GM13976 (cell line): ENCODE results near the gene ZNF385D.

ENCODE experiments used
- DNase-seq: peaks from one replicate; pipeline ENCODE4 v3.0.0; 2012; ENCODE audit warnings: low spot score
- CTCF ChIP-seq: IDR thresholded peaks from 2 replicates; pipeline ENCODE4 v1.5.1; 2012; ENCODE audit warnings: borderline replicate concordance, mild to moderate bottlenecking; ENCODE audit not compliant: insufficient read depth; ENCODE audit errors: extremely low read depth, missing control alignments, control extremely low read depth
- in situ Hi-C: fragments of 300-500 bp; cut with MboI; formaldehyde crosslinking; loops from one replicate; pipeline ENCODE4 v1.12.0; 2022; ENCODE audit warnings: low sequenced_read_pairs, mixed read lengths, inconsistent platforms; ENCODE audit not compliant: unreplicated experiment

The ZNF385D gene

DNA sequence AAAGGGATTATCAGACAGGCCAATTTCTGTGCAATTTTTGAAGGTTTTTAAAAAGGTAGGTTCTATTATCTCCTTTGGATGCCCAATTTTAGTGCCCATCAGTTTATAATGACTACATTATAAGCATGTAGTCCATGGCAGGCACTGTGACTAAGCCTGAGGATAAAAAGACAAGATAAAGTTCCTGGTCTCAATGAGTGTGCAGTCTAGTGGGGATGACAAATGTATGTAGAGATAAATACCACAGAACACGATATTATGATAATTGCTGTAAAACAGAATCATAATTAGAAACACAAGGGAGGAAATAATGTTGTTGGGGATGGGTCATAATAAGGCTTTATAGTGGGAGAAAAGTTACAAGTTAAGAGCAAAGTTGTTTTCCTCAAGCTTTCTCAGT lies 163.1 kb downstream of the ZNF385D start:
- in situ Hi-C loops = no loop called here
- DNase-seq = no peak
- no peak for TF ChIP-seq CTCF

DNA sequence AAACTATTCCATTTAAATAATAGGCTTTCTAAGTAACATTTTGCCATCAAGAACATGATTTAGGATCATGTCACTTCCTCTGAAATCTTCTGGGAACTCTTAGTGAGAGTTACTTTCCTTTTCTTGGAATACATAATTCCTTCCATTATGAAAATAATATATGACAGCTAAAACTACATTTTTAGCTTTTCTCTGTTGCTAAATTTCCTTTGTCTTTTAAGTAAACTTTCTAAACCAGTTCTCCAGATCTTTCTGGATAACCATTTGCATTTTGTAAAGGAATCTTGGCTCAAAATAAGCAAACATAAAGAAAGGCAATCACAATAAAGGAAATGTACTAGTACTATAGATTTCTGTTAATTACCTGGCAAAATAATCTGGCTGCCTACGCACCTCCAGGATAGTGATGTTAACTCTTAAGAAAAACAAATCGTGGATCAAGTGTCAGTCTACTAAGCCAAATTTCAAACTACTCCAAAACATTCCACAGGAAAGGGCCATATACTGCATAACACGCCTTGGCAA lies 165.7 kb downstream of the ZNF385D start:
- in situ Hi-C loops = no loop called here
- no peak for DNase-seq
- no peak for TF ChIP-seq CTCF

- DNase-seq = no peak
- no peak for TF ChIP-seq CTCF
- in situ Hi-C loops = no loop called here
These were observed 177.7 kb downstream of the ZNF385D start for GRCh38 chr3:21573291-21573690.

DNA sequence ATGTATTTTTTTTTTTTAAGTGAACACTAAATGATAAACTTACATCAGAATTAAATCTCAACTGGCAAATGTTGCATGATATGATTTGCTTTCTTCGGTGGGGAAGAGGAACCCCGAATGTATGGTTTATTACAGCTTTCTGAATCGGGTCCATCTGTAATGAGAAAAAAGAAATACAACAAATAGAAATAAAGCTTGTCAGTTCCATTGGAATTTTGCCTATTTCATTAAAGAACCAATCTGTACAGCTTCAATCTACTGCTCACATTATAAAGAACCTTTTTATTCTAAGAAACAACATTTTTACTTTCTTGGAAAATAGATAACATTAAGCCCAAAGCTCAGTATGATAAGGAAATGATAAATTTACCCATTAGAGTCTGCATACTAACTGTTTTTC lies 186.5 kb downstream of the ZNF385D start:
- DNase-seq = no peak
- no peak for TF ChIP-seq CTCF
- in situ Hi-C loops = no loop called here

- no peak for TF ChIP-seq CTCF
- in situ Hi-C loops = no loop called here
- no peak for DNase-seq
These were observed 188.8 kb downstream of the ZNF385D start for GRCh38 chr3:21562243-21562642.

DNA sequence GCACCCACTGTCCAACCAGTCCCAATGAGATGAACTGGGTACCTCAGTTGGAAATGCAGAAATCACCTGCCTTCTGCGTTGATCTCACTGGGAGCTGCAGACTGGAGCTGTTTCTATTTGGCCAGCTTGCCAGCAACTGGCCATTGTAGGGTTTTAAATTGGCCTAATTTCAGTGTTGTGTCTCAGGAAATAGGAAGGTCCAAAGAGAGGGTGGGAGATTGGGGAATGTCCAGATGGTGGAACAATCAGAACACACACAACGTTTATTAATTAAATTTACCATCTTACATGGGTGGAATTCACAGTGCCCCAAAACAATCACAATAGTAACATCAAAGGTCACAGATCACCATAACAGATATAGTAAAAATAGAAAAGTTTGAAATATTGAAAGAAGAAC lies 189.5 kb downstream of the ZNF385D start:
- TF ChIP-seq CTCF = no peak
- in situ Hi-C loops = no loop called here
- DNase-seq = no peak

GRCh38 chr3:21551019-21551418 lies 200.0 kb downstream of the ZNF385D start:
- in situ Hi-C loops = no loop called here
- no peak for TF ChIP-seq CTCF
- DNase-seq = no peak
